ENCODE measurements around the gene NUDT16. TPM values are rescaled to one million over a fixed set of nuclear protein-coding genes. Genes with fewer than 3 reads are reported as not detected.

NUDT16 gene
- total and polyA plus RNA-seq, 4 donors, result 13.7 to 26.6 (median 19.2) TPM

DNA sequence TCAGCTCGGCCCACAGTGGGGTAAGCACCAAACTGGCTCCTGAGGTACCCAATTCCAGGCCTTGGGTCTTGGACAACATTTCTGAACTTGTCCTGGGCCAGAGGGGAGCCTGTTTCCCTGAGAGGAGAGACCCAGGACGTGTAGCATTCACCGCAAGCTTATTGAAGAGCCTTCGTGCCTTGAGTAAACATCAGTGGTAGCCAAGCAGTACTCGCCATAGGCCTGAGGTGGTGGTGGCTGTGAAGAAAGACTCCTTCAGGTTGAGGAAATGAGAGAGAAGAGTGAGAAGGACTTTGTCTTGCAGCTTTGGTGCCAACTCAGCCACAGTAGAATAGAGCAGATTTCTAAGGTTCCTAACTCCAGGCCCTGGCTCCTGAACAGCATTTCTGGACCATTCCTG lies 50.2 kb downstream of the NUDT16 start:
- Histone ChIP-seq H3K27ac (ENCODE audit: low read depth, low read length) (no peak overlapping the region), H3K4me3 (ENCODE audit: low read depth, low read length) (no peak overlapping the region), H3K36me3 (ENCODE audit: control insufficient read depth, insufficient read depth, low read length) (no peaks in the 10 kb centered on the region), H3K4me1 (ENCODE audit: control insufficient read depth, insufficient read depth, low read length) (no peaks in the 10 kb centered on the region), H3K9me3 (ENCODE audit: control insufficient read depth, insufficient read depth, low read length) (no peaks in the 10 kb centered on the region), H3K27me3 (ENCODE audit: control insufficient read depth, insufficient read depth, low read length) (no peaks in the 10 kb centered on the region)
- 85% methylated on average over 5 of the region's 5 CpGs for WGBS (ENCODE audit: insufficient coverage)
- no peak for DNase-seq (ENCODE audit: low read depth in 4 of 6, low spot score in 6 of 6)

DNA sequence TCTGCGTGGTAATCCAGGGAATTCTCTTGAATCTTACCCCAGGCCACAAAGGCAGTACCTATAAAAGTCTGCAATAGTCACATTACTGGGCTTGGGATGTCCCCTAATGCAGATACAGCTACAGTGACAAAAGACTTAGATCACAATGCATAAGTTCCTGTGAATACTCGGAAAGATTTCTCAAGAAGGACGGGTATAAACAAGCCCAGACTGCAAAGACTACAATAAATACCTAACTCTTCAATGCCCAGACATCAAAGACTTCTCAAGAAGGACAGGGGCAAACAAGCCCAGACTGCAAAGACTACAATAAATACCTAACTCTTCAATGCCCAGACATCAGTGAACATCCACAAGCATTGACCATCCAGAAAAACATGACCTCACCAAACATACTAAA lies 50.9 kb downstream of the NUDT16 start:
- Histone ChIP-seq H3K9me3 (ENCODE audit: control insufficient read depth, insufficient read depth, low read length) (no peaks in the 10 kb centered on the region), H3K4me3 (ENCODE audit: low read depth, low read length) (no peak overlapping the region), H3K27me3 (ENCODE audit: control insufficient read depth, insufficient read depth, low read length) (no peaks in the 10 kb centered on the region), H3K36me3 (ENCODE audit: control insufficient read depth, insufficient read depth, low read length) (no peaks in the 10 kb centered on the region), H3K4me1 (ENCODE audit: control insufficient read depth, insufficient read depth, low read length) (no peaks in the 10 kb centered on the region), H3K27ac (ENCODE audit: low read depth, low read length) (no peak overlapping the region)
- 60% methylated on average over 1 of the region's 3 CpGs for WGBS (ENCODE audit: insufficient coverage)
- DNase-seq (ENCODE audit: low read depth in 4 of 6, low spot score in 6 of 6), result no peak

DNA sequence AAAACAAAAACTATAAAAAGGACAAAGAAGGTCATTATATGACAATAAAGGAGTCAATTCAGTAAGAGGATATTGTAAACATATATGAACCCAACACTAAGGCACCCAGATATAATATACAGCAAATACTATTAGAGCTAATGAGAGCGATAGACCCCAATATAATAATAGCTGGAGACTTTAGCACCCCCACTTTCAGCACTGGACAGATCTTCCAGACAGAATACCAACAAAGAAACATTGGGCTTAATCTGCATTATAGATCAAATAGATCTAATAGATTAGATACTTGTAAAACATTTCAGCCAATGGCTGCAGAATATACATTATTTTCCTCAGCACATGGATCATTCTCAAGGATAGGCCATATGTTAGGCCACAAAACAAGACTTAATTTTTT lies 53.4 kb downstream of the NUDT16 start:
- no peak for DNase-seq (ENCODE audit: low read depth in 4 of 6, low spot score in 6 of 6)
- WGBS (ENCODE audit: insufficient coverage), result no CpG with 5 or more reads among the region's 1 CpG
- H3K9me3 ChIP-seq (ENCODE audit: control insufficient read depth, insufficient read depth, low read length), result no peaks in the 10 kb centered on the region
- no peak overlapping the region for H3K4me3 ChIP-seq (ENCODE audit: low read depth, low read length)
- no peaks in the 10 kb centered on the region for H3K36me3 ChIP-seq (ENCODE audit: control insufficient read depth, insufficient read depth, low read length)
- H3K27ac ChIP-seq (ENCODE audit: low read depth, low read length), result no peak overlapping the region
- H3K4me1 ChIP-seq (ENCODE audit: control insufficient read depth, insufficient read depth, low read length), result no peaks in the 10 kb centered on the region
- no peaks in the 10 kb centered on the region for H3K27me3 ChIP-seq (ENCODE audit: control insufficient read depth, insufficient read depth, low read length)

Other genes starting within 250 kb of the NUDT16 start
- 10 to 100 TPM; 90.2 to 91.6 TPM for gene MRPL3, start 121.2 kb downstream of the NUDT16 start, total RNA-seq
- 10 to 100 TPM; 79.0 to 86.9 TPM for gene MRPL3, start 121.2 kb downstream of the NUDT16 start, polyA plus RNA-seq (ENCODE audit: insufficient read length in 2 of 2)

Data from spinal cord (tissue), 10 donors.